ENCODE measurements around the gene COL6A1.
"Not testable (repeated sequence)": the region's sequence is repeated elsewhere in the genome, so short reads cannot be mapped to it uniquely, and the experiment has no call there.

COL6A1 gene

DNA sequence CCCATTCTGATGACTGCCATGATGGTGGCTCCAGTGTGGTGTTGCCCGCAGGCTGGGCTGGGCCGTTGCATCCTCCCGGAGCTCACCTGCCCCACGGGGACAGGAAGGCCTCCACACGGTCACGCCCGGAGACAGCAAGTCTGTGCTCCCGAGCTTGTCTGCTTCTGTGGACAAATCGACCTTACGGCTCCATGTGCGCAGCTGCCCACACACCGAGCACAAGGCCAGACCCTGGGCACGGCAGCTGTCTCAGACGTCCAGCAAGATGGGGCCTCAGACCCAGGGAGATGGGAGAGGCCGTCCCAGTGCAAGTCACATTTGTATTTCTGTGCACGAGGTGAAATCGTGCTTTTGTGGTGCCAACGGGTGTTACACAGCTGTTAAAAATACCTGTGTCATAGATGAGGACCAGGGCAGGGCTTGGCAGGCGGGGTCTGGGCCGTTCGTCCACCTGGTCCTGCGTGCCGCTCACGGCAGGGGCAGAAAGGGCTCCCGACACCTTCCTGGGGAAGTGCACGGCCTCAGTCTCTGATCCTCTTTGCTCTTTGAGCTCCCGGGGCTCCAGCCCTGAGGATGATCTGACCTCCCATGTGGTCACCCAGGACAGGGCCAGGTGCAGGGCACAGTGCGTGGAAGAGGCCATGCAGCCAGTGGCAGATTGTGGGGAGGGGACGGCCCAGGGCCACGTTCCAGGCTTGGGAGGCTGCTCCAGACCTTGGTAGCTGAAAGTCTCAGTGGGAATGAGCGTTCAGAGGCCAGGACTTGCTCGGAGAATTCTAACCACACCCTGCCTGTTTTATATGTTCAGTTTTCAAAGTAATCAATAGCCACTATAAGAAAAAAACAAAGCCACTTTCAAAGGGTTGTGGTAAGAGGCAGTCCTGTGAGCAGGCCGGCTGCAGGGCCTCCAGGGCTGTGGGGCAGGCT, 13.5 kb downstream of the COL6A1 start:
- DNase-seq: no peak

DNA sequence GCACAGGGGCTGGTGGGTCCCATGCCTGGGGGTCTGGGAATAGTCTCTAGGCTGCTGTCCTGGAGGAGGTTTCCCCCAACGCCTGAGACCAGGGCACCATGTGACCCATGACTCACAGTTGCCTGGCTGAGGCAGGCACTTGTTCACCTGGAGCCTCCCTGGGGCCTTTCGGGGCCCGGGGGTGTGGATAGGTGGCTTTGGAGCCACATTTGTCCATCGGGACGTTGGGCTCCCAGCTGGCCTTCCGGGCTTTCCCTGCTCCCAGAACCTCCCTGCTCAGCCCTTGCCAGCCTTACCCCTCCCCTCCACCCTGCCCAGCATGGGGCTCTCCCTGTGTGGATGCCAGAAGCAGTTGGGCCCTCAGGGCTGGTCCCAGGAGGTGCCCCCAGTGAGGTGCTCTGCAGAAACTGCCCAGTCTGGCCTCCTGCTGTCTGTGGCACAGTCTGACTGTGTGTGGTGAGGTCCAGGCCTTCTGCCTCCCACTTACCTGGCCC, 14.2 kb downstream of the COL6A1 start:
- DNase-seq: no peak

DNA sequence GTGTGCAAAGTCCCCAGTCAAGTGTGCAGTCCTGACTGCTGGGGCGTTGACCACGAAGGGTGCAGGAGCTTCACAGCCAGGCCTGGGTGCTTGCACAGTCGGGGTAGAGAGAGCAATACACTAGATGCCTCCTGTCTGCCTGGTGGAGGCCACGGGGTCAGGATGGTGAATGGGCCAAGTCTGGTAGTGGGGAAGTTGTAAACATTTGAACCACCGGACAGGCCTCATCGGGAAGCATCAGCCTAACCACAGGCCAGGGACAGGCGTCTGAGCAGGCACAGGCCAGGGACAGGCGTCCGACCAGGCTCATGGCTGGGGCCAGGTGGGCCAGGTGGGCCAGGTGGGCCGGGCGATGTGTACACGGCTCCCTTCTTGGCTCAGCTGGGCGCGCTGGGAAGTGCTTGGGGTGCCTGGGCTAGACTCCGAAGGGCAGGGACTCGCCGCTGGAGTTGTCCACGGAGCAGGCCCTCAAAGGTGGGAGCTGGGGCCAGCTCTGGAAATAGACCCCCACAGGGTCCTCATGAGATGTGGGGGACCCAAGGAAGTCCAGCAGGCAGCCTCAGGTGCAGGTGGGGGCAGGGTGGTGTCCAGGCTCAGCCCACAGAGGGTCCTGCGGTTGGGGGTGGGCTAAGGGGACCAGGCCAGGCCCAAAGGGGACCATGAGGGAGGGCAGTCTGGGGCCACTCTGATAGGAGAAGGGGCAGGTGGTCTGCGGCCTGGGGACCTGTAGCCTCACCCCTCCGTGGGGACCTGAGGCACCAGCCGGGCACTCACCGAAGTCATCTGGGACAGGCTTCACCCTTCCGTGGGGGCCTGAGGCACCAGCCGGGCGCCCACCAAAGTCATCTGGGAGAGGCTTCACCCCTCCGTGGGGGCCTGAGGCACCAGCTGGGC, 15.0 kb downstream of the COL6A1 start:
- no peak for DNase-seq

DNA sequence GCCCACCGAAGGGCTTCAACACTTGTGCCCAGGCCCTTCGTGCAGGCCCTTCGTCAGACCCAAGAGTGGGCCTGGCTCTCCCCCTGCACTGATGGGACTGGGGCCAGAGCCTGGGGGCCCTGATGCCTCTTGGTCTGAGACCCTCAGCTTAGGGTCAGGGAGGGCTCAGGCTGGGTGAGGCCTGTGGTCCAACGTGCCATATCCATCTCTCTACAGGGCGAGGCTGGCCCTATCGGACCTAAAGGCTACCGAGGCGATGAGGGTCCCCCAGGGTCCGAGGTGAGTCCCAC, 15.6 kb downstream of the COL6A1 start:
- no peak for DNase-seq

DNA sequence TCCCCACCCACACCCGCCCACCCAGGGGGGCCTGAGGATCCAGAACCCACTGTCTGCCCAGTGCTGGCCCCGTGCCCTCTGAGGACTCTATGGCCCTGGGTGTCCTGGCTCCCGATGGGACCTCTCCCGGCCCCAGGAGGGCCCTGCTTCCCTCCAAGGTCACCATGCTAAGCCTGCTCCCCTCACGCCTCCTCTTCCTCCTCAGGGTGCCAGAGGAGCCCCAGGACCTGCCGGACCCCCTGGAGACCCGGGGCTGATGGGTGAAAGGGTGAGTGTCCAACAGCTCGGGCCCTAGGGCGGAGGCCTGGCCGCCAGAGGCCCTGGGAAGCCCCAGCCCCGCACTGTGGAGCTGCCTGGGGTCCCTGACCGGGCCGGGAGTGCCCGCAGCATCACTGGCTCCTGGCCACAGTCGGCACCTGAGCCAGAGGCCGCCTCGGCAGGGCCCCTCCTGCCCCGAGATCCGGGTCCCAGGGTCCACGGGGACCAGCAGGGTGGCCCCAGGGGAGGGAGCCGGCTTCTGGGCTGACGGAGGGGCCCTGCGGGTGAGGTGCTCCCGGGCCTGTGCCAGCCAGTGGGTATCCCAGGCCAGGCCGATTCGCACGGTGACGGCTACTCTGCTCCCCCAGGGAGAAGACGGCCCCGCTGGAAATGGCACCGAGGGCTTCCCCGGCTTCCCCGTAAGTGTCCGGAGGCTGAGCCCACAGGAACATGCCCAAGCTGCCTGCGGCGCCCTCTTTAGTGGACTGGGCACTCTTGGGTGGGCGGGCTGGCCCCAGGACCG, 16.1 kb downstream of the COL6A1 start:
- no peak for DNase-seq

DNA sequence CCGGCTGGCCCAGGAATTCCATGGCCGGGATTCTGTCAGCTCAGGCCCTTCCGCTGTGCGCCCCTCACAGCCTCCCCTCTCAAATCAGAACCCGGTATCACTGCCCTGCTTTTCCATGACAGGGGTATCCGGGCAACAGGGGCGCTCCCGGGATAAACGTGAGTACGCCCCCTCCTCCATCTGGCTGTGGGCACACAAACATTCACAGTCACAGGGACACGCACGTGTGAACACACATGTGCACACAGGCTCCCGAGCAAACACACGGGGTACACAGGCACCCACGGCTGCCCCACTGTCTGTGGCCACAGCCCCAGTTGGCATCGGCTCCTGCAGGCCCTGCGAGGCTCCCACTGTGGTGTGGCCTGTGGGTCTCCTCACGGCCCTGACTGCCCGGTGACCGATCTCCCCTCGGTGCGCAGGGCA, 16.7 kb downstream of the COL6A1 start:
- DNase-seq: no peak

DNA sequence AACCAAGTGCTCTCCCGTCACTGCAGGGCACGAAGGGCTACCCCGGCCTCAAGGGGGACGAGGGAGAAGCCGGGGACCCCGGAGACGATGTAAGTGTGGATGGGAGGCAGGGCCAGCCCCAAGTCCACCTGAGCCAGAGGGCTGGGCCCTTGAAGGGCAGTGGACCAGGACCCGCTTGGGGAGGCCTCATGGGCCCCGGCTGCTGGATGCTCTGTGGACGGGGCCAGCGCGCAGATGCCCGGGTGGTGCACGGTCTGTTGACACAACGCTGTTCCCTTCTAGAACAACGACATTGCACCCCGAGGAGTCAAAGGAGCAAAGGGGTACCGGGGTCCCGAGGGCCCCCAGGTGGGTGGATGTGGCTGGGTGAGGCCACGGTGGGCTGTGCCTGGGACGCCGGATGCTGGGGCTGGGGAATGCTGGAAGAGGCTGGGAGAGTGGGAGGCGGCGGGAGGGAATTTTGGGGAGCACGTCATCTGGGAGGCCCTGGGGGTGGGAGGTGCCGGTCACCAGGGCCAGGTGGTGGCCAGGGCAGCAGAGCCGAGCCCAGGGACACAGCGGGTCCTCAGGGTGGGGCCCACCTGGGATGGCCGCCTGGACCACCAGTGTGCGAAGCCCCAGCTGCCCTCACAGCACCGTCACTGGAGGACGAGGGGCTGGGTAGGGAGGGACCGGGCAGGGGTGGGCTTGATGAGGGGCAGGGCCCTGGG, 17.5 kb downstream of the COL6A1 start:
- no peak for DNase-seq

DNA sequence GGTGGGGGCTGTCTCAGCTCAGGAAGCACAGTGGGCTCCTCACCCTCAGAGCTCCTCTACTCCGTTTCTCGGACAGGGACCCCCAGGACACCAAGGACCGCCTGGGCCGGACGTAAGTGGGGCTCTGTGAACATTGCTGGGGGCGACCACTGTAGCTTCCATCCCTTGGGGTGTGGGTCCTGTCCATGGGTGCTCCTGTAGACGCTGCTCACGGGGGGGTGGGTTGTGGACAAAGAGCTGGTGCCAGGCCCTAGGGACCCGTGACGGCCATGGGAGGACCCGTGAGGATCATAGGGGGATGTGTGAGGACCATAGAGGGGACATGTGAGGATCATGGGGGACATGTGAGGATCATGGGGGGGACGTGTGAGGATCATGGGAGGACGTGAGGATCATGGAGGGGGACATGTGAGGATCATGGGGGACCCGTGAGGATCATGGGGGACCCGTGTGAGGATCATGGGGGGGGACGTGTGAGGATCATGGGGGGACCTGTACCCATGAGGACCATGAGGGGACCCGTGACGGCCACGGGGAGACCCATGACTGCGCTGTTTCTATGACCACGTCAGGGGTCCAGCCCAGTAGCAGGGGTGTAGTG, 18.1 kb downstream of the COL6A1 start:
- DNase-seq: no peak

DNA sequence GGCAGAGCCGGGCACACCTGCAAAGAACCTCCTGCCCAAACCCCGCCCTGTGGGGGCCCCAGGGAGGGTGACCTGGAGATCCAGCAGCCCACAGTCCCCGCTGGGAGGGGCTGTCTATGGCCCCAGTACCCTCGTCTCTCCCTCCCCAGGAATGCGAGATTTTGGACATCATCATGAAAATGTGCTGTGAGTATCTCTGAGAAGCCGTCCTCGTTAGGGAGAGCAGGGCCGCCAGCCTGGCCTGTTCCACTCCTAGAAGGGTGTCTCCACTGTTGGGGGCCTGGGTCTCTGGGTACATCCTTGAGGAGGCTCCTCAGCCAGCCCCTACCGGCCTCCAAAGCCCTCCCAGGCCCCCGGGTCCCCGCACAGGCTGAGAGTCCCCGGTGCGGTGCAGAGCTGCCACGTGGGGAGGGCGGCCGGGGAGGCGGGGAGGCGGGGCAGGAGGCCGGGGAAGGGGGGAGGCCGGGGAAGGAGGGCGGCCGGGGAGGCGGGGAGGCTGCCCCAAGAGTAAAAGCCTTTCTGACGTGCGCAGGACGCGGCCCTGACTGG, 18.7 kb downstream of the COL6A1 start:
- no peak for DNase-seq

DNA sequence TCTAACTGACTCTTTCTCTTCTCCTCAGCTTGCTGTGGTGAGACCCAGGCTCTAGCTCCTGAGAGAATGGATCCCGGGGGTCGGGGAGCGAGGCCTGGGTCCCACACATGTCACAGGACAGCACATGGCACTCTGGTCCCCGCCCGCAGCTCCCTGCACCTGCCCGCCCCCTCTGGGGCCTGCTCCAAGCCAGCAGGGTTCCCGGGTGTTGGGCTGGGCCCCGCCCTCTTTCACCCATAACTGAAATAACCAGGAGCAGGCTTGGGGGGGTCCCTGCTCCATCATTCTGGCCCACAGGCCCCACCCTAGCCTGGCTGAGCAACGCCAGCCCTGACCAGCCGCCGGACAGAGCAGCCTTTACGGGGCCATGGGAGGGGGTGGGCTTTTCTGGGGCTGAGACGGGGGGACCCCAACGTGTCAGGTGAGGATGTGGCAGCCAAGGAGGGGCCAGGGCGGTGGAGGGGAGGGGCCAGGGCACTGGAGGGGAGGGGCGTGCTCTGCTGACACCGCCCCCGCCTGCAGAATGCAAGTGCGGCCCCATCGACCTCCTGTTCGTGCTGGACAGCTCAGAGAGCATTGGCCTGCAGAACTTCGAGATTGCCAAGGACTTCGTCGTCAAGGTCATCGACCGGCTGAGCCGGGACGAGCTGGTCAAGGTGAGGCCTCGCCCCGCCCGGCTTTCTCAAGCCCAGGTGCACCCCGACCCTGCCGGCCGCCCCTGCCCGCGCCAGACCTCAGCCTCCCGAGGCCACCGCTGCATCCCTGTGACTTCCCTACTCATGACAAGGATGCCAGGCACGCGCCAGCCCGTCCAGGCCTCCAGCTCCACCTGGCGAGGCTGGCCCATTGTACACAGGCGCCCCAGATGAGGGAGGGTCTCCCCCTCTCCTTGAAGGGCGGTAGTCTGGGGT, 19.4 kb downstream of the COL6A1 start:
- no peak for DNase-seq

DNA sequence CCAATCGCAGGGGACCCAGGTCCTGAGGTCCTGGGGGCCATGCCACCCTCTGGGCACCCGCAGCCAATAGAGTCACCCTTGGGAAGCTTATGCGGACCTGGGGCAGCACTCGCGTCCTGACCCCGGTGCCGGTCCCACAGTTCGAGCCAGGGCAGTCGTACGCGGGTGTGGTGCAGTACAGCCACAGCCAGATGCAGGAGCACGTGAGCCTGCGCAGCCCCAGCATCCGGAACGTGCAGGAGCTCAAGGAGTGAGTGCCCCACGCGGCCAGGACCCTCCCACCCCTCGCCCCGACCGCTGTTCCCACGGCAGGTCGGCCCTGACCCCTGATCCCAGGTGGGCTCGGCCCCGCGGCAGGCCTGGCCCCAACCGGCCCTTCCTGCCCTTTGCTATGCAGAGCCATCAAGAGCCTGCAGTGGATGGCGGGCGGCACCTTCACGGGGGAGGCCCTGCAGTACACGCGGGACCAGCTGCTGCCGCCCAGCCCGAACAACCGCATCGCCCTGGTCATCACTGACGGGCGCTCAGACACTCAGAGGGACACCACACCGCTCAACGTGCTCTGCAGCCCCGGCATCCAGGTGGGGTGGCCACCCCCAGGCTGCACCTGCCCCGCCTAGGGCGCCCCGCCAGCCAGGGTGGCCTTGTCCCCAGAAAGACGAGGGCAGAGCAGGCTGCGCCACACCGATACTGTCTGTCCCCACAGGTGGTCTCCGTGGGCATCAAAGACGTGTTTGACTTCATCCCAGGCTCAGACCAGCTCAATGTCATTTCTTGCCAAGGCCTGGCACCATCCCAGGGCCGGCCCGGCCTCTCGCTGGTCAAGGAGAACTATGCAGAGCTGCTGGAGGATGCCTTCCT, 20.5 kb downstream of the COL6A1 start:
- DNase-seq: no peak

DNA sequence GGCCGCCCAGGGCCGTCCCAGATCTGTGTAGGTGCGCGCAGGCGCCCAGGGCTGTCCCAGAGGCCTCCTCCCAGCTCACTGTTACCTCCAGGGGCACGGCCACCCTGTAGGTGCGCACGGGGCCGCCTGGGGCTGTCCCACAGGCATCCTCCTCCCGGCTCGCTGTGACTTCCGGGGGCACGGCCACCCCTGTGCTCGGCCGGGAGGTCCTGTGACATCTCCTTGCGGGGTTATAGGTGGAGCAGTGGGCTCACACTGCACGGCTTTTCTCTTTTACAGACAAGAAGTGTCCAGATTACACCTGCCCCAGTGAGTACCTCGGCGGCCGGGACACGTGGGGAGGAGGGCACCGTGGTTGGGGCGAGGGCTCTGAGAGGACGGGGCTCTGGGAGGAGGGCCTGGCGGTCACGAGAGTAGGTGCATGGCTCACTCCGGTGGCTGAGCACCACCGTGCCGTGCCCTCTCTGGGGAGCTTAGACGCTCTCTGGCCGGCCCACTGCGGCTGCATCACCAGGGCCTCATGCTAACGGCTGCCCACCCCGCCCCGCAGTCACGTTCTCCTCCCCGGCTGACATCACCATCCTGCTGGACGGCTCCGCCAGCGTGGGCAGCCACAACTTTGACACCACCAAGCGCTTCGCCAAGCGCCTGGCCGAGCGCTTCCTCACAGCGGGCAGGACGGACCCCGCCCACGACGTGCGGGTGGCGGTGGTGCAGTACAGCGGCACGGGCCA, 21.4 kb downstream of the COL6A1 start:
- DNase-seq: no peak

DNA sequence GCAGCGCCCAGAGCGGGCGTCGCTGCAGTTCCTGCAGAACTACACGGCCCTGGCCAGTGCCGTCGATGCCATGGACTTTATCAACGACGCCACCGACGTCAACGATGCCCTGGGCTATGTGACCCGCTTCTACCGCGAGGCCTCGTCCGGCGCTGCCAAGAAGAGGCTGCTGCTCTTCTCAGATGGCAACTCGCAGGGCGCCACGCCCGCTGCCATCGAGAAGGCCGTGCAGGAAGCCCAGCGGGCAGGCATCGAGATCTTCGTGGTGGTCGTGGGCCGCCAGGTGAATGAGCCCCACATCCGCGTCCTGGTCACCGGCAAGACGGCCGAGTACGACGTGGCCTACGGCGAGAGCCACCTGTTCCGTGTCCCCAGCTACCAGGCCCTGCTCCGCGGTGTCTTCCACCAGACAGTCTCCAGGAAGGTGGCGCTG, 22.0 kb downstream of the COL6A1 start:
- DNase-seq: no peak

DNA sequence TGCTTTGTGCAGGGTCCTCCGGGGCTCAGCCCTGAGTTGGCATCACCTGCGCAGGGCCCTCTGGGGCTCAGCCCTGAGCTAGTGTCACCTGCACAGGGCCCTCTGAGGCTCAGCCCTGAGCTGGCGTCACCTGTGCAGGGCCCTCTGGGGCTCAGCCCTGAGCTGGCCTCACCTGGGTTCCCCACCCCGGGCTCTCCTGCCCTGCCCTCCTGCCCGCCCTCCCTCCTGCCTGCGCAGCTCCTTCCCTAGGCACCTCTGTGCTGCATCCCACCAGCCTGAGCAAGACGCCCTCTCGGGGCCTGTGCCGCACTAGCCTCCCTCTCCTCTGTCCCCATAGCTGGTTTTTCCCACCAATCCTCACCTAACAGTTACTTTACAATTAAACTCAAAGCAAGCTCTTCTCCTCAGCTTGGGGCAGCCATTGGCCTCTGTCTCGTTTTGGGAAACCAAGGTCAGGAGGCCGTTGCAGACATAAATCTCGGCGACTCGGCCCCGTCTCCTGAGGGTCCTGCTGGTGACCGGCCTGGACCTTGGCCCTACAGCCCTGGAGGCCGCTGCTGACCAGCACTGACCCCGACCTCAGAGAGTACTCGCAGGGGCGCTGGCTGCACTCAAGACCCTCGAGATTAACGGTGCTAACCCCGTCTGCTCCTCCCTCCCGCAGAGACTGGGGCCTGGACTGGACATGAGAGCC, 22.7 kb downstream of the COL6A1 start:
- no peak for DNase-seq

DNA sequence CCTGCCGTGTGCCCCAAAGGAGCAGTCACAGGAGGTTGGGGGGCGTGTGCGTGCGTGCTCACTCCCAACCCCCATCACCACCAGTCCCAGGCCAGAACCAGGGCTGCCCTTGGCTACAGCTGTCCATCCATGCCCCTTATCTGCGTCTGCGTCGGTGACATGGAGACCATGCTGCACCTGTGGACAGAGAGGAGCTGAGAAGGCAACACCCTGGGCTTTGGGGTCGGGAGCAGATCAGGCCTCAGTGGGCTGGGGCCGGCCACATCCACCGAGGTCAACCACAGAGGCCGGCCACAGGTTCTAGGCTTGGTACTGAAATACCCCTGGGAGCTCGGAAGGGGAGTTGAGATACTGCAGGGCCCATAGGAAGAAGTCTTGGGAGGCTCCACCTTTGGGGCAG, 23.5 kb downstream of the COL6A1 start:
- no peak for DNase-seq

DNA sequence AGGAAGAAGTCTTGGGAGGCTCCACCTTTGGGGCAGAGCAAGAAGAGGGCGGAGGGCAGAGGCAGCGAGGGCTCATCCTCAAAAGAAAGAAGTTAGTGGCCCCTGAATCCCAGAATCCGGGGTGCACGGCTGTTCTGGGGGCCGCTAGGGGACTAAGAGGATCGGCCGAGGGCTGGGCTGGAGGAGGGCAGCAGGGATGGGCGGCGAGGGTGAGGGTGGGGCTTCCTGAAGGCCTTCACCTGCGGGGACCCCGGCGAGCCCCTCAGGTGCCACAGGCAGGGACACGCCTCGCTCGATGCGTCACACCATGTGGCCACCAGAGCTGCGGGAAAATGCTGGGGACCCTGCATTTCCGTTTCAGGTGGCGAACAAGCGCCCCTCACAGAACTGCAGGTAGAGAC, 23.9 kb downstream of the COL6A1 start:
- no peak for DNase-seq

DNA sequence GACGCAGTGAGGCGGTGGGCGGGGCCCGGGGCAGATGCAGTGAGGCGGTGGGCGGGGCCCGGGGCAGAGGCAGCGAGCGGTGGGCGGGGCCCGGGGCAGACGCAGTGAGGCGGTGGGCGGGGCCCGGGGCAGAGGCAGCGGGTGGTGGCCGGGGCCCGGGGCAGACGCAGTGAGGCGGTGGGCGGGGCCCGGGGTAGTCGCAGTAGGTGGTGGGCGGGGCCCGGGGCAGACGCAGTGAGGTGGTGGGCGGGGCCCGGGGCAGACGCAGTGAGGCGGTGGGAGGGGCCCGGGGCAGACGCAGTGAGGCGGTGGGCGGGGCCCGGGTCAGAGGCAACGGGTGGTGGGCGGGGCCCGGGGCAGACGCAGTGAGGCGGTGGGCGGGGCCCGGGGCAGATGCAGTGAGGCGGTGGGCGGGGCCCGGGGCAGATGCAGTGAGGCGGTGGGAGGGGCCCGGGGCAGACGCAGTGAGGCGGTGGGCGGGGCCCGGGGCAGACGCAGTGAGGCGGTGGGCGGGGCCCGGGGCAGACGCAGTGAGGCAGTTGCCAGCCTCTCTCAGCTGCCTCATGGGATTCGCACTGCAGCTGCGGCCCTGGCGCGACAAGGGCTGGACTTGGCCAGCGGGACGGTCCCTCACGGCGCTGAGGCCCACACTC, 24.4 kb downstream of the COL6A1 start:
- not testable (repeated sequence) for DNase-seq
